ENCODE data around the gene NR0B2. TPM values are rescaled to one million over a fixed set of nuclear protein-coding genes. Genes with fewer than 3 reads are reported as not detected.
"Not testable (repeated sequence)": the region's sequence is repeated elsewhere in the genome, so short reads cannot be mapped to it uniquely, and the experiment has no call there.

Gene NR0B2
- total RNA-seq, 2 donors from 2014 or later: not detected

DNA sequence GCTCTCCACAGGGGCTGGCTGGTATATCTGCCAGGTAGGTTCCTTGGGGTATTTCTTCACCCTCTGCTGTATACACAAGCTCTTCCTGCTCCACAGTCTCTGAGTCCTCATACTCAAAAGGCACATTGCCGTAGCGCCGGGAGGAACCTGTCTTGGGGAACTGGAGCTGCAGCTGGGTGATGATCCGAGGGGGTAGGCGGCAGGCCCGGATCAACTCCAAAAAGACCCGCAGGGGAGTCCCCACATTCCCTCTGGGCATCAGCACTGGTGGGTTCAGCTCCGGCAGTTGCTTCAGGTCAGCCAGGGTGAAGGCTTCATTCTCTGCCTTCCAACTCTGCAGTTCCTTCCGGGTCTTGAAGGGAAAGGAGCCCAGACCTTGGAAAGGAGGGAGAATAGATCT is 16.4 kb downstream of the NR0B2 start:
- Mint-ChIP-seq H3K4me1 (peaks cover 30% of the 10 kb centered on the region), H3K27ac (no peak overlapping the region), H3K4me3 (no peak overlapping the region), H3K36me3 (ENCODE audit: low read depth) (peaks cover 5% of the 10 kb centered on the region), H3K27me3 (no peaks in the 10 kb centered on the region)
- ATAC-seq: no peak
- DNase-seq: no peak
- H3K9me3 ChIP-seq (ENCODE audit: control insufficient read depth, low read length, poor library complexity, severe bottlenecking): no peaks in the 10 kb centered on the region

DNA sequence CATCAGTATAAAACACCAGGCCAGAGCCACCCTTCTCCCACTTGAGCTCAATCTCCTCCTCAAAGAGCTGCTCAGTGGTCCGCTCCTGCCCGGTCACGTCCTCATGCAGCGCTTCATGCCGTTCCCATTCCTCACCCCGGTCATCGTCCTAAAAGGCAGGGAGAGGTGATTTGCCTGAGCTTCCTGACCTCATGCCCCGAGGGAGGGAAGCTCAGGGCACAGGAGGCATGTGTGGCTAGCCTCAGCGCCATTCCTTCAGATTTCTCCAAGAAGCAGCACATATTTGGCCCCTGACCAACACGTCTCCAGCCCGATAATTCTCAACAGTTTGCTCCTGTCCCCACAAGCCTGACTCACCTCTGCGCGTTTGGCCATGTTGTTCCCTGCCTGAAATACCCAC is 19.5 kb downstream of the NR0B2 start:
- H3K9me3 ChIP-seq (ENCODE audit: control insufficient read depth, low read length, poor library complexity, severe bottlenecking): no peaks in the 10 kb centered on the region
- ATAC-seq (no peak), DNase-seq (no peak)
- H3K27me3 Mint-ChIP-seq: no peaks in the 10 kb centered on the region
- no peak overlapping the region for H3K27ac Mint-ChIP-seq
- H3K36me3 Mint-ChIP-seq (ENCODE audit: low read depth): peaks cover 9% of the 10 kb centered on the region
- H3K4me1 Mint-ChIP-seq: peaks cover 18% of the 10 kb centered on the region
- H3K4me3 Mint-ChIP-seq: no peak overlapping the region

DNA sequence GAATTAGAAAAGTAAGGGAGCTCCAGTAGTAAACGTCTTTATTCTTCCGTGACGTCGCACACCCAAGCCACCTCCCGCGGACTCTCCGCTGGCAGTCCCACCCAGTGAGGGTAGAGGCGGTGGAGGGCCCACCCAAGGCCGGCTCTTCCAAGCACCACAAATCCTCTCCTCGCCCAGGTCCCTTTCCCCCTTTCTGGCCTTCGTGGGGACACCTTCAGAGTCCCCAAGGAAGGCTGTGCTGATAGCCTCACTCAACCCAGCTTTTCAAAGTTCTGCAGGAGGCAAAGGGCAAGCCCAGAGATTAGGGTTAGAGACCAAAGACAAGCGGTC is 23.3 kb downstream of the NR0B2 start:
- no peaks in the 10 kb centered on the region for H3K9me3 ChIP-seq (ENCODE audit: control insufficient read depth, low read length, poor library complexity, severe bottlenecking)
- no peak for DNase-seq
- Mint-ChIP-seq H3K4me3 (peak overlapping the region; percentile 98), H3K27me3 (no peaks in the 10 kb centered on the region), H3K4me1 (peaks cover 20% of the 10 kb centered on the region), H3K27ac (peak overlapping the region; percentile 94), H3K36me3 (ENCODE audit: low read depth) (peaks cover 10% of the 10 kb centered on the region)
- peak; percentile 47 for ATAC-seq

- peak within 1 kb of the TSS; percentile 98 for H3K4me3 Mint-ChIP-seq
- peak; percentile 55 to 68 (median 66) for DNase-seq
- peak within 1 kb of the TSS; percentile 94 for H3K27ac Mint-ChIP-seq
- no peaks in the 10 kb centered on the region for H3K9me3 ChIP-seq (ENCODE audit: control insufficient read depth, low read length, poor library complexity, severe bottlenecking)
- peak; percentile 93 for ATAC-seq
- no peaks in the 10 kb centered on the region for H3K27me3 Mint-ChIP-seq
- peaks cover 12% of the 10 kb centered on the region for H3K36me3 Mint-ChIP-seq (ENCODE audit: low read depth)
- H3K4me1 Mint-ChIP-seq: peaks cover 23% of the 10 kb centered on the region
These were observed 24.0 kb downstream of the NR0B2 start, which contains the start of gene GPN2 for GRCh38 chr1:26889551-26890466. TSS of gene GPN2 (minus strand) at chr1:26890283. CDS start at chr1:26890096, 187 bp downstream.

- peak overlapping the region; percentile 98 for H3K4me3 Mint-ChIP-seq
- peak overlapping the region; percentile 94 for H3K27ac Mint-ChIP-seq
- no peaks in the 10 kb centered on the region for H3K9me3 ChIP-seq (ENCODE audit: control insufficient read depth, low read length, poor library complexity, severe bottlenecking)
- H3K4me1 Mint-ChIP-seq: peaks cover 21% of the 10 kb centered on the region
- ATAC-seq (no peak), DNase-seq (no peak)
- H3K27me3 Mint-ChIP-seq: no peaks in the 10 kb centered on the region
- peaks cover 11% of the 10 kb centered on the region for H3K36me3 Mint-ChIP-seq (ENCODE audit: low read depth)
These were observed 25.5 kb downstream of the NR0B2 start for GRCh38 chr1:26888231-26888630.

DNA sequence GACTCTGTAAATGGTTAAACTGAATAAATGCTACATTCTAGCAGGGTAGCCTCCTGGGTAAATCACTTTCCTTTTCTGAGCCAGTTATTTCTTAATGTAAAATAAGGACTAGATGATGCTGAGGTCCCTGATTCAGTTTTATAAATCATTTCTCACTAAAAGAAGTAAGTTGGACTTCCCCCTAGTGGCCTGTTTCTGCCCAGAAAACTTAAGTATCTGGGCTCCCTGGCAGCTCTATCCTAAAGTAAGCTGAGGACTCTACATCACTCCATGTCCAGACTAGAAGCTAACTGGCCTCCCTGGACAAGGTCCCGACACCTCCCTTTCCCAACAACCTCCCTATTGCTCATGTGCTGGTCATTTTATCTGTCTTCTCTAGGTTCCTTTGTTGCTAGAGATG is 26.6 kb downstream of the NR0B2 start:
- Mint-ChIP-seq H3K27ac (no peak overlapping the region), H3K4me1 (peaks cover 28% of the 10 kb centered on the region), H3K4me3 (no peak overlapping the region), H3K27me3 (no peaks in the 10 kb centered on the region), H3K36me3 (ENCODE audit: low read depth) (peaks cover 16% of the 10 kb centered on the region)
- ATAC-seq (no peak), DNase-seq (no peak)
- H3K9me3 ChIP-seq (ENCODE audit: control insufficient read depth, low read length, poor library complexity, severe bottlenecking): no peaks in the 10 kb centered on the region

GRCh38 chr1:26882696-26883463 is 30.9 kb downstream of the NR0B2 start:
- peaks cover 16% of the 10 kb centered on the region for H3K4me1 Mint-ChIP-seq
- H3K27ac Mint-ChIP-seq: no peak overlapping the region
- ATAC-seq (no peak), DNase-seq (no peak)
- H3K4me3 Mint-ChIP-seq: no peak overlapping the region
- H3K9me3 ChIP-seq (ENCODE audit: control insufficient read depth, low read length, poor library complexity, severe bottlenecking): no peaks in the 10 kb centered on the region
- no peaks in the 10 kb centered on the region for H3K27me3 Mint-ChIP-seq
- peaks cover 14% of the 10 kb centered on the region for H3K36me3 Mint-ChIP-seq (ENCODE audit: low read depth)

GRCh38 chr1:26881611-26882010 is 32.2 kb downstream of the NR0B2 start:
- DNase-seq; H3K9me3 ChIP-seq (ENCODE audit: control insufficient read depth, low read length, poor library complexity, severe bottlenecking); H3K27me3 Mint-ChIP-seq; H3K4me3 Mint-ChIP-seq; H3K27ac Mint-ChIP-seq; ATAC-seq: not testable (repeated sequence)
- Mint-ChIP-seq H3K36me3 (ENCODE audit: low read depth) (peaks cover 14% of the 10 kb centered on the region), H3K4me1 (peaks cover 13% of the 10 kb centered on the region)

- Mint-ChIP-seq H3K4me3 (no peak overlapping the region), H3K27ac (no peak overlapping the region), H3K36me3 (ENCODE audit: low read depth) (peaks cover 12% of the 10 kb centered on the region), H3K4me1 (peaks cover 10% of the 10 kb centered on the region), H3K27me3 (no peaks in the 10 kb centered on the region)
- DNase-seq (no peak), ATAC-seq (no peak)
- no peaks in the 10 kb centered on the region for H3K9me3 ChIP-seq (ENCODE audit: control insufficient read depth, low read length, poor library complexity, severe bottlenecking)
These were observed 34.0 kb downstream of the NR0B2 start for GRCh38 chr1:26879793-26880192.

GRCh38 chr1:26877326-26877725 is 36.4 kb downstream of the NR0B2 start:
- Mint-ChIP-seq H3K4me1 (no peaks in the 10 kb centered on the region), H3K36me3 (ENCODE audit: low read depth) (peaks cover 2% of the 10 kb centered on the region), H3K4me3 (no peak overlapping the region), H3K27ac (peak overlapping the region; percentile 29), H3K27me3 (no peaks in the 10 kb centered on the region)
- no peak for ATAC-seq
- no peaks in the 10 kb centered on the region for H3K9me3 ChIP-seq (ENCODE audit: control insufficient read depth, low read length, poor library complexity, severe bottlenecking)
- no peak for DNase-seq

DNA sequence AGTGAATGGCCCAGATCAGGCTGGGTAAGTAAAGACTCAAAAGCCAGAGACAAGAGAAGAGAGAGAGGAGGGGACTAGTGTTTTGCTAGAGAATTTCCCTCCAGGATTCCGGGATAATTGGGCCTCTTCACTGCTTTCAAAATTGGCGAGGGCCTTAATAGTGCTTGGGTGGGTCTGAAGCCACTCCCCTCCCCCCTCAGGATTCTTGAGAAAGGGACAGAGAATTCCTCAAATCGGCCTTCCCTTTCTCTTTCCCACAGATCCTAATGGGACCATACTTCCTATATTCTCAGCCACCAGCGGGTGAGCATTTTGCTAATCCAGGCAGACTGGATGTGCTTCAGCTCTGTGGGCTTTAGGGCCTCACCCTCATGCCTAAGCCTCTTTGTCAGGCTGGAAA is 38.9 kb downstream of the NR0B2 start:
- Mint-ChIP-seq H3K4me1 (no peaks in the 10 kb centered on the region), H3K27me3 (no peaks in the 10 kb centered on the region), H3K27ac (peak overlapping the region; percentile 24), H3K36me3 (ENCODE audit: low read depth) (no peaks in the 10 kb centered on the region), H3K4me3 (no peak overlapping the region)
- no peak for DNase-seq
- no peaks in the 10 kb centered on the region for H3K9me3 ChIP-seq (ENCODE audit: control insufficient read depth, low read length, poor library complexity, severe bottlenecking)
- ATAC-seq: no peak

DNA sequence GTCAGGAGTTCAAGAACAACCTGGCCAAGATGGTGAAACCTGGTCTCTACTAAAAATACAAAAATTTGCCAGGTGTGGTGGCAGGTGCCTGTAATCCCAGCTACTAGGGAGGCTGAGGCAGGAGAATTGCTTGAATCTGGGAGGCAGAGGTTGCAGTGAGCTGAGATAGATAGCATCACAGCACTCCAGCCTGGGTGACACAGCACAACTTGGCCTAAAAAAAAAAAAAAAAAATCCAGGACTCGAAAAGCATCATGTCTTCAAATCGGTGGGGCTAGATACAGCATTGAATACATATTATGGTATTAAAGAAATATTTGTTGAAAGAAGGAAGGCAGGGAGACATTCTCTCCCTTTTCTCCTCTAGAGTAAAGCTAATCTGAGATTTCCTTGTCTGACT is 40.7 kb downstream of the NR0B2 start:
- not testable (repeated sequence) for H3K27ac Mint-ChIP-seq; DNase-seq; H3K36me3 Mint-ChIP-seq (ENCODE audit: low read depth); H3K4me3 Mint-ChIP-seq; ATAC-seq; H3K27me3 Mint-ChIP-seq; H3K4me1 Mint-ChIP-seq; H3K9me3 ChIP-seq (ENCODE audit: control insufficient read depth, low read length, poor library complexity, severe bottlenecking)

GRCh38 chr1:26864610-26865480 is 48.9 kb downstream of the NR0B2 start:
- no peaks in the 10 kb centered on the region for H3K36me3 Mint-ChIP-seq (ENCODE audit: low read depth)
- peak overlapping the region; percentile 93 for H3K27ac Mint-ChIP-seq
- no peaks in the 10 kb centered on the region for H3K9me3 ChIP-seq (ENCODE audit: control insufficient read depth, low read length, poor library complexity, severe bottlenecking)
- ATAC-seq: peak; percentile 96
- H3K4me3 Mint-ChIP-seq: peak overlapping the region; percentile 97
- DNase-seq: peak; percentile 92 to 94 (median 93)
- H3K27me3 Mint-ChIP-seq: no peaks in the 10 kb centered on the region
- peaks cover 23% of the 10 kb centered on the region for H3K4me1 Mint-ChIP-seq

Measured in T-helper 17 cell (primary cell).